ENCODE measurements around the gene TREX2. TPM values are rescaled to one million over a fixed set of nuclear protein-coding genes. Genes with fewer than 3 reads are reported as not detected.

Gene TREX2
- total and polyA plus RNA-seq, 7 donors, result 0.16 to 3.6 (median 1.7) TPM; not detected in 3

DNA sequence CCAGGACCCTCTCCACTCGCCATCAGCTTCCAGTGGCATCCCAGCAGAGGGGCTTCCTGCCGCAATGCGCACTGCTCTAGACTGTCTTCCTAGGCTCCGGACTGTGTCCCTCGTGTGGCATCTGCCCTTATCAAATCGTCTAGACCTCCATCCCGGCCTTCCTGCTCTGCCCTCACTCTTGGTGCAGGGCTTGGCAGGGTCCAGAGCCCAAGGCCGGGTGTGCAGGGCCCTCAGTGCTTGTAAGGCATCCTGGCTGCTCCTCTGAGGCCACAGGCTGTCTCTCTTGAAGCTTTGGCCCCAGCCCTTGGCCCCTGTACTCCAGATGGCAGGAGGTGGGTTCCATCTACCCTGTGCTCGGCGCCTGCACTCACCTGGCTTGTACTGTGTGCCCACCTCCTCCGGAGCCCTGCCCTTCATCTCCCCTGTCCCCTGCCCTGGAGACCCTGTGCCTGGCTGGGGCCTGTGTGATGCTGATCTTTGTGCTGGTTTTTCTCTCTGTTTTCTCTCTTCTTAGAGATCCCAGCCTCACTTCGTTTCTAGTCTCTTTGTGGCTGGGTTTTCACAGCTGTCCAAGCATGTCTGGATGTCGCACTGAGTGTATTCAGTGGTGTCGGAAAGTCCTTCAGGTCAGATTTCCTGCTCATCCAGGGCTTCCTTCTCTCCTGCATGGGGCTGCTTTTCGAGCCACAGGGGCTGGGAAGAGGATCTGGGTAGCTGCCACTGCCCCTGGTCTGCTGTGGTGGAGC, 3.7 kb upstream of the TREX2 start:
- intact Hi-C loops (cut with DNase I), result no loop called here
- Histone ChIP-seq H3K27me3 (no peaks in the 10 kb centered on the region), H3K4me1 (no peaks in the 10 kb centered on the region), H3K4me3 (no peak overlapping the region), H3K36me3 (peaks cover 0 to 7% (median 0%) of the 10 kb centered on the region in 4 donors), H3K9me3 (no peaks in the 10 kb centered on the region), H3K27ac (no peak overlapping the region)
- DNase-seq, result no peak
- TF ChIP-seq POLR2AphosphoS5 (IDR thresholded peaks at IDR 0.05), result no peak
- TF ChIP-seq, protein P1, sequence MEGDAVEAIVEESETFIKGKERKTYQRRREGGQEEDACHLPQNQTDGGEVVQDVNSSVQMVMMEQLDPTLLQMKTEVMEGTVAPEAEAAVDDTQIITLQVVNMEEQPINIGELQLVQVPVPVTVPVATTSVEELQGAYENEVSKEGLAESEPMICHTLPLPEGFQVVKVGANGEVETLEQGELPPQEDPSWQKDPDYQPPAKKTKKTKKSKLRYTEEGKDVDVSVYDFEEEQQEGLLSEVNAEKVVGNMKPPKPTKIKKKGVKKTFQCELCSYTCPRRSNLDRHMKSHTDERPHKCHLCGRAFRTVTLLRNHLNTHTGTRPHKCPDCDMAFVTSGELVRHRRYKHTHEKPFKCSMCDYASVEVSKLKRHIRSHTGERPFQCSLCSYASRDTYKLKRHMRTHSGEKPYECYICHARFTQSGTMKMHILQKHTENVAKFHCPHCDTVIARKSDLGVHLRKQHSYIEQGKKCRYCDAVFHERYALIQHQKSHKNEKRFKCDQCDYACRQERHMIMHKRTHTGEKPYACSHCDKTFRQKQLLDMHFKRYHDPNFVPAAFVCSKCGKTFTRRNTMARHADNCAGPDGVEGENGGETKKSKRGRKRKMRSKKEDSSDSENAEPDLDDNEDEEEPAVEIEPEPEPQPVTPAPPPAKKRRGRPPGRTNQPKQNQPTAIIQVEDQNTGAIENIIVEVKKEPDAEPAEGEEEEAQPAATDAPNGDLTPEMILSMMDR (IDR thresholded peaks at IDR 0.05), result no peak
- 94 to 95% methylated on average over 15 of the region's 15 CpGs for WGBS, 2 donors

DNA sequence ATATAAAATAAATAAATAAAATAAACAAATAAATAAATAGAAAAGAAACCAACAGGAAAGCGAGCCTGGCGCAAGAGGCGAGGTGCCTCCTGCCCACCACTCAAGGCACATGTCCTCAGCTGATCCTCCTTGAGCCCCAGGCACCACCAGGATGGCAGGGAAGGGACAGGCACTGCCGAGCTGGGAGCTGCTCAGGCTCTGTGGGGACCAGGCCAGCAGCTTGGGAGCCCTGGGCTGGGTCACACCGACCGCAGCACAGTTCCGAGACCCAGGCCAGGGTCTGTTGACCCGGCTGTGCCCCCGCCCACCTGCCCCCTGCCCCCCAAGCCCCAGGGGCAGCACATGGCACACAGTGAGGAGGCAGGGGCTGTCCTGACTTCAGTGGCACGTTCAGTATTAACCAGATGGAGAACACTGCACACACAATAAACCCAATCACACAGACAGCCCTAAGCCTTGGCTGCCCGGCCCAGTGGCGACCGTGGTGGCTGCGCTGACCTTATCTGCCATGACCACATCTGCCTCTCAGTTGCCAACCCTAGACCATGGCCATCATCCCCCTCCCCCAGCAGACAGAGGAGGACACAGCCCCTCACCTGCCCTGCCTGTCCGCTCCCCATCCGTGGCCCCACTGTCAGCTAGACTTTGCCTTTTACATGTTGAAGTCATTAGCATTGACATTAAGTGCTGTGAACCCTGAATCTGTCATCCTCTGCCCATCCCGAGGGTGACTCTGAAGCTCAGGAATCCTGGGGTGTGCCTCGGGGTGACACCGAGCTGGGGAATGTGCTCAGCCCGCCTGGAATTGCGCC, 2.9 kb upstream of the TREX2 start:
- Histone ChIP-seq H3K9me3 (no peaks in the 10 kb centered on the region), H3K36me3 (peaks cover 0 to 1% (median 0%) of the 10 kb centered on the region in 4 donors), H3K27me3 (no peaks in the 10 kb centered on the region), H3K4me1 (no peaks in the 10 kb centered on the region), H3K4me3 (no peak overlapping the region), H3K27ac (no peak overlapping the region)
- intact Hi-C loops (cut with DNase I), result no loop called here
- WGBS, 2 donors, result 97% methylated on average over 21 of the region's 21 CpGs
- no peak for TF ChIP-seq EP300 (IDR thresholded peaks at IDR 0.05)
- no peak for TF ChIP-seq POLR2AphosphoS5 (IDR thresholded peaks at IDR 0.05)
- TF ChIP-seq, protein P1 (IDR thresholded peaks at IDR 0.05), result no peak
- TF ChIP-seq POLR2A (IDR thresholded peaks at IDR 0.05), result no peak
- DNase-seq, result peak; percentile 42

DNA sequence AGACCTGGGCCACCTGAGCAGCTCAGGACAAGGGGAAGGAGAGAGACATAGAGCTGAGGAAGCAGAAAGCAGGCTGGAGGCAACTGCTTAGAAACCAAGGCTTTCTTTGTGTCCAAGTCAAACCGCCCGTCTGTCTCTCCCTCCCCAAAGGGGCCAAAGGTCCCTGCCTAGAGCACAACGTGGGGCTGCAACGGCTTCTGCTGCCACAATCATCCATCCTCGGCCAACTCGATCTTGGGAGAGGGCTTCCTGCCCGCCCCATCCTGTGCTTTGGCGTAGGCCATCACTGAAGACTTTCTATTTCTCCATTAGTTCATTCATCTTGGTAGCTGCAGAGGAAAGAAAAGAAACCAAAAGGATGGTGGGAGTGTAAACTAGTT, 1.7 kb upstream of the TREX2 start:
- no peak for TF ChIP-seq EP300 (IDR thresholded peaks at IDR 0.05)
- TF ChIP-seq POLR2A (IDR thresholded peaks at IDR 0.05), result no peak
- TF ChIP-seq, protein P1 (IDR thresholded peaks at IDR 0.05), result no peak
- no peak for TF ChIP-seq POLR2AphosphoS5 (IDR thresholded peaks at IDR 0.05)
- no peak for DNase-seq
- Histone ChIP-seq H3K4me1 (no peaks in the 10 kb centered on the region), H3K4me3 (no peak overlapping the region), H3K27me3 (no peaks in the 10 kb centered on the region), H3K36me3 (no peaks in the 10 kb centered on the region), H3K9me3 (no peaks in the 10 kb centered on the region), H3K27ac (no peak overlapping the region)
- WGBS, 2 donors, result 83 to 90% methylated on average over 8 of the region's 8 CpGs
- intact Hi-C loops (cut with DNase I), result no loop called here

DNA sequence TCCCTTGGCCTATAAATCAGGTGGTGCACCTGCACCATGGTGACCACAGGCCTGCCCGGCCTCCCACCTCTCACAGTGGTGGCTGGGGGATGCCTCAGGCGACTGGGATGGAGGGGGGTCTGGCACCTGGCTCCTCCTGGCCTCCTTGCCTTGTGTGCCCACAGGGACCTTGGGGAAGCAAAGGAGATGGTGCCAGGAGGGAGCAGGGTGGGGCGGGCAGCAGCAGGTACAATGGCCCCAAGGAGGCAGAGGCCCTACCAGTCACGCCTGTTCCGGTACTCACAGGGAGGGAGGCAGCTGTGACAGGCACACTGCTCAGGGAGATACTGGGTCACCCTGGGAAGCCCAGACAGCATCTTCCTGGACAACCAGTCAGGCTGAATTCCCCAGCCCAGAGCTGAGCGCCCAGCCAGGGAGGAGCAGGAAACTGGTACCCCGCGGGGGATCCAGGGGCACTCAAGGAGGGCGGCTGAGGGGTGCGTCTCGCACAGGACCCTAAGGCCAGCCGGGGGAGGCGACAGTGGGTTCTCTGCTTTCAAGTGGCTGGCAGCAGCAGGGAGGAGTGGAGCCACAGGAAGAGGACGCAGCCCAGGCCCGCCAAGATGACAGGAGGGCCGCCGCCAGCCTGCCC, 1.2 kb upstream of the TREX2 start:
- TF ChIP-seq EP300 (IDR thresholded peaks at IDR 0.05) (no peak), POLR2A (IDR thresholded peaks at IDR 0.05) (no peak)
- DNase-seq, result peak; percentile 57
- 93% methylated on average over 17 of the region's 17 CpGs for WGBS, 2 donors
- intact Hi-C loops (cut with DNase I), result no loop called here
- Histone ChIP-seq H3K4me3 (no peak overlapping the region), H3K4me1 (no peaks in the 10 kb centered on the region), H3K36me3 (no peaks in the 10 kb centered on the region), H3K27ac (no peak overlapping the region), H3K27me3 (no peaks in the 10 kb centered on the region), H3K9me3 (no peaks in the 10 kb centered on the region)

DNA sequence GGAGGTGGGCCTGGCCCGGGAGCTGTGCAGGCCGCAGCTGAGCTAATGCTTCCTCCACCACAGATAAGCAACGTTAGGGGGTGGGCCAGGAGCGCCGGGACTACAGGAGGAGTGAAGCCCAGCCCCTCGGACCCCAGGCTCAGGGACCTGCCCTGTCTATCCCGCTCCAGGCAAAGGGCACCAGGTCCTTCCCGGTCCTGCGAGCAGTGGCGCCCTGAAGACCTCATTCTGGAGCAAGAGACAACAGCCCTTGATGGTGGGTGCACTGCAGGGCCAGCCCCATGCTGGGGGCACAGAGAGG, 730 bp upstream of the TREX2 start:
- Histone ChIP-seq H3K4me3 (no peak overlapping the region), H3K36me3 (no peaks in the 10 kb centered on the region), H3K27me3 (no peaks in the 10 kb centered on the region), H3K9me3 (no peaks in the 10 kb centered on the region), H3K27ac (no peak overlapping the region), H3K4me1 (no peaks in the 10 kb centered on the region)
- peak; percentile 66 for DNase-seq
- no peak for TF ChIP-seq POLR2AphosphoS5 (IDR thresholded peaks at IDR 0.05)
- TF ChIP-seq, protein P1 (IDR thresholded peaks at IDR 0.05), result no peak
- no peak for TF ChIP-seq POLR2A (IDR thresholded peaks at IDR 0.05)
- TF ChIP-seq EP300 (IDR thresholded peaks at IDR 0.05), result no peak
- intact Hi-C loops (cut with DNase I), result no loop called here
- WGBS, 2 donors, result 80 to 85% methylated on average over 10 of the region's 10 CpGs
